Transverse colon (tissue), 4 donors: ENCODE results near the gene MTLN. TPM values are rescaled to one million over a fixed set of nuclear protein-coding genes. Genes with fewer than 3 reads are reported as not detected.

Experiments
- DNase-seq: peaks from one replicate; pipeline ENCODE4 v3.0.0-alpha.2; 2019
- H3K27ac ChIP-seq, 4 donors: fragments of 200-600 bp; sonication (generic); 2 replicates each; pipeline ENCODE4 v1.5.1; 2016 to 2018; ENCODE audit warnings: inconsistent platforms in 4 of 4
- H3K27me3 ChIP-seq: fragments of 200-600 bp; sonication (generic); 2 replicates; pipeline ENCODE4 v1.5.1; 2017; ENCODE audit warnings: inconsistent platforms
- H3K36me3 ChIP-seq, 4 donors: fragments of 200-600 bp; sonication (generic); 2 replicates each; pipeline ENCODE4 v1.5.1; 2017 to 2019; ENCODE audit warnings: inconsistent platforms in 4 of 4
- H3K4me1 ChIP-seq, 4 donors: fragments of 200-600 bp; sonication (generic); 2 replicates each; pipeline ENCODE4 v1.5.1; 2017 to 2020; ENCODE audit warnings: inconsistent platforms in 4 of 4
- H3K4me3 ChIP-seq, 4 donors: fragments of 200-600 bp; sonication (generic); 1 replicate in 1 of 4; 2 replicates in 3 of 4; pipeline versions ENCODE4 v1.5.1 to v1.6.1; 2017 to 2019; ENCODE audit warnings: inconsistent platforms in 4 of 4
- H3K9me3 ChIP-seq, 2 donors: fragments of 200-600 bp; sonication (generic); 2 replicates each; pipeline ENCODE4 v1.5.1; 2017 to 2019; ENCODE audit warnings: inconsistent platforms in 2 of 2
- CTCF ChIP-seq, 5 experiments: fragments of 200-600 bp in 3 of 5; fragments of 450-650 bp in 2 of 5; sonication (generic) in 3 of 5; IDR thresholded peaks; 1 replicate in 2 of 5; 2 replicates in 3 of 5; pipeline ENCODE4 v1.5.1; 2016 to 2017; ENCODE audit warnings: antibody characterized with exemption in 5 of 5, inconsistent platforms in 3 of 5, mild to moderate bottlenecking in 2 of 5, moderate library complexity in 1 of 5
- EP300 ChIP-seq: sonication (generic); formaldehyde crosslinking; IDR thresholded peaks from one replicate; pipeline ENCODE4 v1.6.1; 2017; ENCODE audit warnings: antibody characterized with exemption, low read depth
- POLR2A ChIP-seq: fragments of 450-650 bp; IDR thresholded peaks from one replicate; pipeline ENCODE4 v1.6.1; 2016; ENCODE audit warnings: antibody characterized with exemption, mild to moderate bottlenecking, moderate library complexity
- POLR2AphosphoS5 ChIP-seq, 3 donors: sonication (generic); formaldehyde crosslinking; IDR thresholded peaks; one replicate each; pipeline ENCODE4 v1.6.1; 2016; ENCODE audit warnings: antibody characterized with exemption in 3 of 3
- whole genome bisulfite sequencing, 2 donors: methylation state at CpG; one replicate each; pipeline ENCODE4 v1.1.5; 2018; ENCODE audit warnings: low coverage in 1 of 2; 5-methylcytosine and 5-hydroxymethylcytosine counted together
- in situ Hi-C, 4 donors: fragments of 200-750 bp; cut with MboI; loops; one replicate each; pipeline versions ENCODE4 v1.15.0 to v1.15.1; 2017; ENCODE audit warnings: low sequenced_read_pairs in 3 of 4, low pct_ligation_motif_present in 1 of 4, low pct_unique_long_range_greater_than_20kb in 1 of 4
- intact Hi-C: fragments of 100-400 bp; cut with DNase I; formaldehyde crosslinking; loops from one replicate; pipeline ENCODE4 v1.15.1; 2023; ENCODE audit warnings: low total_unique reads
- total RNA-seq, 4 donors: library from RNA; depleted of rRNA; stranded (reverse); fragments of >200 nt; gene quantifications; one replicate each; pipeline ENCODE4 v1.1.0, GENCODE V29; 2016

MTLN gene
- total RNA-seq, 4 donors from 2014 or later = 56.1 to 123 (median 99.1) TPM

- Histone ChIP-seq H3K4me3 (no peak overlapping the region), H3K4me1 (no peaks in the 10 kb centered on the region), H3K36me3 (no peaks in the 10 kb centered on the region), H3K27me3 (no peaks in the 10 kb centered on the region), H3K9me3 (peaks cover 7 to 12% of the 10 kb centered on the region in 2 donors), H3K27ac (no peak overlapping the region)
- 93 to 94% methylated on average over 2 of the region's 2 CpGs for WGBS, 2 donors
- in situ Hi-C loops (no loop called here), intact Hi-C loops (no loop called here)
- TF ChIP-seq CTCF (IDR thresholded peaks at IDR 0.05) (no peak), EP300 (no peak), POLR2A (no peak), POLR2AphosphoS5 (IDR thresholded peaks at IDR 0.05) (no peak)
- DNase-seq = no peak
These were observed 29.9 kb downstream of the MTLN start for GRCh38 chr2:110182449-110182848.

DNA sequence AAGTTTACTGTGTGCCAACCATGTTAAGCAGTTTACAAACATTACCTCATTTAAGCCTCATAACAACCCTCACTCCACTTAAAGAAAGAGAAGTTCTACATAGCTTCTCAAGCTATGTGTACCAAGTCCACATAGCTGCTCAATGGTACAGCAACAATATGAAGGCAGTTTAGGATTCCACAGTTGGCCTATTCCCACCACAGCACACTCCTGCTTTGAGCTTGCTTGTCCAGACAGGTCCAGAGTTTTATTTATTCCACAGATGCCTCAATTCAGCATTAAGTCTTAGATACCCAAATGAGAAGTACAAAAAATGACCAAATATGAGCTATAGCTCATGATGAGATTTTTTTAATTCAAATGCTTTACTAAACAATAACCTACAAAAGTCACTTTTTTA is 32.3 kb downstream of the MTLN start:
- Histone ChIP-seq H3K27me3 (no peaks in the 10 kb centered on the region), H3K4me1 (no peaks in the 10 kb centered on the region), H3K36me3 (no peaks in the 10 kb centered on the region), H3K9me3 (peaks cover 7 to 12% of the 10 kb centered on the region in 2 donors), H3K27ac (no peak overlapping the region), H3K4me3 (no peak overlapping the region)
- intact Hi-C loops = no loop called here
- DNase-seq = no peak
- TF ChIP-seq POLR2AphosphoS5 (IDR thresholded peaks at IDR 0.05) (no peak), POLR2A (no peak), EP300 (no peak), CTCF (IDR thresholded peaks at IDR 0.05) (no peak)
- in situ Hi-C loops = no loop called here

- DNase-seq = no peak
- 63 to 66% methylated on average over 1 of the region's 1 CpG for WGBS, 2 donors
- H3K27me3 ChIP-seq = no peaks in the 10 kb centered on the region
- in situ Hi-C loops = no loop called here
- no peak overlapping the region for H3K4me3 ChIP-seq
- intact Hi-C loops = no loop called here
- no peaks in the 10 kb centered on the region for H3K9me3 ChIP-seq
- H3K36me3 ChIP-seq = no peaks in the 10 kb centered on the region
- TF ChIP-seq POLR2A = no peak
- no peak for TF ChIP-seq CTCF (IDR thresholded peaks at IDR 0.05)
- TF ChIP-seq EP300 = no peak
- no peak overlapping the region for H3K27ac ChIP-seq
- H3K4me1 ChIP-seq = no peaks in the 10 kb centered on the region
These were observed 38.8 kb downstream of the MTLN start for GRCh38 chr2:110173523-110173922.

- no peaks in the 10 kb centered on the region for H3K36me3 ChIP-seq
- in situ Hi-C loops = no loop called here
These were observed 39.8 kb downstream of the MTLN start for GRCh38 chr2:110172506-110172905.

More at GRCh38 chr2:110172506-110172905, 39.8 kb downstream of the MTLN start:
- H3K9me3 ChIP-seq = no peaks in the 10 kb centered on the region
- H3K27ac ChIP-seq = no peak overlapping the region
- no peak overlapping the region for H3K4me3 ChIP-seq
- H3K27me3 ChIP-seq = no peaks in the 10 kb centered on the region
- H3K4me1 ChIP-seq = no peaks in the 10 kb centered on the region
- no peak for TF ChIP-seq POLR2AphosphoS5 (IDR thresholded peaks at IDR 0.05)
- TF ChIP-seq EP300 = no peak
- no peak for TF ChIP-seq CTCF (IDR thresholded peaks at IDR 0.05)
- TF ChIP-seq POLR2A = no peak
- intact Hi-C loops = no loop called here
- WGBS, 2 donors = 86 to 88% methylated on average over 3 to 6 of the region's 6 CpGs
- no peak for DNase-seq
